HG03575 (cell line): ENCODE data around the gene TUBA3E.
"Not testable (repeated sequence)": the region's sequence is repeated elsewhere in the genome, so short reads cannot be mapped to it uniquely, and the experiment has no call there.

Source experiments
- ATAC-seq: cut with Tn5 transposase; IDR thresholded peaks from one replicate; pipeline ENCODE4 v1.9.1; 2021; ENCODE audit not compliant: unreplicated experiment, insufficient number of reproducible peaks, low FRiP score; ENCODE audit errors: extremely low read depth

TUBA3E gene

DNA sequence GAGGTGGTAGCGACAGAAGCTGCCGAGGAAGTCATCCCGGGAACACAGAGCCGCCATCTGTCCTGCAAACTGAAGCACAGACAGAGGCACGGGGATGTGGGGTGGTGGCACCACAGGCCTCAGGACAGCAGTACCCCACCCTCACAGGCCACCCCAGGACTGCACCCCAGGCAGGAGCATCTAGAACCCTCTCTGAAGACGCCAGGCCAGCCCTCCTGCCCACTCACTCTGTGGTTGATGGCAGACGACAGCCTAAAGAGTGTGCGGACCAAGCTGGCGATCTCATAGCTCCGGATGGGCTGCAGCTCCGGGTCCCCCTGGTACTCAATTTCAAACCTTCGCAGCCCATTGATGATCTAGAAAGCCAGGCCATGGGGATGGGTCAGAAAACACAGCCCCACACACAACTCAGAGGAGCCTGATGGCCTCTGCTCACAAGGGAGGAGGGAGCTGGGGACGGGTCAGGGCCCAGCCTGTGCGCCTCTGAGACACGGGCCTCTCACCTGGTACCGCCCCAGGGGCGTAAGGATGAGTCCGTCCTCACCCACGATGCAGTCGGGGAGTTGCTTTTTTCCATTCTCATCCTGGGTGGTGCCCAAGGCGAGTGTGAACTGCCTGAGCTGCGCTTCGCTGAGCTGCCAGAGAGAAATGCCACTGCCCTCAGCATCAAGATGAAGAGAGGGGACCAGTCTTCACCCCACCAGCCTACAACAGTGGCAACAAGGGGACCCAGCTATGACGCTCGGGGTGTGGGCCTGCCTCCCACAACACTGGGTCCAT is 45.2 kb downstream of the TUBA3E start:
- no peak for ATAC-seq

DNA sequence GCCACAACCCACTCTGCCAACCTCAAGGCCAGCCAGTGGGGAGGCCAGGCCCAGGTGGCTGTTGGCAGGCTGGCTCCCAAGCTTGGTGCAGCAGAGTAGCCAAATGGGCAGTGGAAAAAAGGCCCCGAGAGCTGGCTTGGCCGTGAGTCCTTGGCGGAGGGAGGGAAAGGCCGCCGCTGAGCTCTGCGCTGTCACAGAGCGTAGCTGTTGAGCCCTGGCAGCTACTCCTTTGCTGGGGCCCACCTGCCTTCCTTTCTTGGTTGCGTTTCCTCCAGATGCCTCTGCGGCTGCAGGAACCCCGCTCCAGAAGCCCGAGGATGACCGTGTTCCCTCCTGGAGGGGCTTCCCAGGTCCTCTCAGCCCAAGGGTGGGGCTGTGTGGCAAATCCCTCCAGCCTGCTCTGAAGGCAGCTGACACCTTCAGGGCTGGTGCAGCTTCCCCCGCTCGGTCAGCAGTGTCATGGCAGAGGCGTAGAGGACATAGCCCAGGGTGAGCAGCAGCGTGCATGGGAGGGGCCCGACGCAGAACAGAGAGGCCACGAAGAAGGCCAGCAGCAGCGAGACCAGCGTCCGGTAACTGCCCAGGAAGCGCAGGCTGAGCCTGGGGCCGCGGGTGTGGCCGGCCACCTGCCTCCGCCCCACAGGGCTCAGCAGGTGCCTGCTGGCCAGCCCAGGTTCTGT is 46.0 kb downstream of the TUBA3E start:
- not testable (repeated sequence) for ATAC-seq

DNA sequence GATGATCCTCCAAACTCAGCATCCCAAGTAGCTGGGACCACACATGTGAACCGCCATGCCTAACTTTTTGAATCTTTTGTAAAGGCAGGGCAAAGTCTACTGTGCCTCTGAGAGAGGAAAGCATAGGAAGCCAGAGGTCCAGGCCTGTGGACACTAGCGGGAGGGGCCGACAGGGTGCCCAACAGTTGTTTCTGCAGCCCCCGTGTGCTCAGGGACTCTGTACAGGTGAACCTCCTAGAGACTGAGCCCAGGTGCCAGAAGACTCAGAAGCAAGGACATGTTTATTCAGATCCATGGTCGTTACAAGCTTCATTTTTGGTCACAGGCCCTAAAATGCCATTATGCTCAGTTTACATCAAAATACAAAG is 47.1 kb downstream of the TUBA3E start:
- not testable (repeated sequence) for ATAC-seq

DNA sequence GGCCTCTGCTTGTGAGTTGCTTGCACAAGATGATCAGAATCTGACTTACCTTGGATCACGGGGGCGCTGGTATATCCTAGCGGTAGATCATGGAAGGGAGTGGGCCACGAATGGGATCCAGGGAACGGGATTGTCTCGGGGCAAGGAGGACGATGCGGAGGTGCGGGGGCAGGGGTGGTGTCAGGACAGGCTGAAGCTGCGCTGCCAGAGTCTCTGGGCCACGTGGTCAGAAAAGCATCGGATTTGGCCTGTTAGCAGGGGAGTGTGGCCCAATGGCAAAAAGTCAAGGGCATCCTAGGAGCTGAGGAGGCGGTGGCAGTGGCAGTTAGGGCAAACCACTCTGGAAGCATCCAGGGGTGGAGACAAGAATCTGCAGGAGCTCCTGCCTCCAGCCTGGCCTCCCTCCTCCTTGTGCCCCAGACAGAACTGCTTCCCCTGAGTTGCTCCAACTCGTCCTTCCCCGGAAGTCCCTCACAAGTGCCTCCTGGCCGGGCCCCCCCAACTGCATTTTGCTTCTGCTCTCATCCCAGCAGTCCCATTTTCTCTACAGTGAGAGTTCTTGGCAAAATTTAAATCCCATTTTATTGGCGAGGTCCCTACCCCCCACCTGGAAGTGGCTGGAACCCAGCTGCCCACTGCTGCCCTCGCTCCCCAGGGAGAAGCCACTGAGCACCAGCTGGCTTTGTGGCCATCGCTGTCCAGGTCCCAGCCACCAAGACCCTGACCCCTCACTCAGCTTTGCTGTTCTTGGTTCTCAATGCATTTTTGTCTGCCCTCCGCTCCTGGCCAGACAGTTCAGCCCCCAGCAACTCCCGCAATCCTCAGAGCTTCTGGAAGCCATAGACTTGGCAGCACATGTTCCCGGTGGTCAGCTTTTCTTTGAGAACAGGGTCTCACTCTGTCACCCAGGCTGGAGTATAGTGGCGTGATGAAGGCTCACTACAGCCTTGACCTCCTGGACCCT is 47.8 kb downstream of the TUBA3E start:
- ATAC-seq, result no peak

DNA sequence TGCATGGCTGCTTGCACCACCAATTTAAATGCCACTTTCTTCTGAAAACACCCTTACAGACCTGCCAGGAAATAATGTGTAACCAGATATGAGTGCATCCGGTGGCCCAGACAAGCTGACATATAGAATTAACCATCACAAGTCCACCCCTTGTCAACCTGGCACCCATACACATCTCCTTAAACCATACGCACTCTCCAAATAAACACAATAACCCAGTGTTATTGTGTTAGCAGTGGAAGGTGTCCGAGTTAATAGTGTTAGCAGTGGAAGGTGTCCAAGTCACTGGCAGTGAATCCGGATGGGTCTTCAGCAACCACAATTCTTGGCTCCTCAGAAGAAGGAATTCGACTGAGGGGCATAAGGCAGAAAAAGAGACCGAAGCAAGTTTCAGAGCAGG is 49.7 kb downstream of the TUBA3E start:
- not testable (repeated sequence) for ATAC-seq

DNA sequence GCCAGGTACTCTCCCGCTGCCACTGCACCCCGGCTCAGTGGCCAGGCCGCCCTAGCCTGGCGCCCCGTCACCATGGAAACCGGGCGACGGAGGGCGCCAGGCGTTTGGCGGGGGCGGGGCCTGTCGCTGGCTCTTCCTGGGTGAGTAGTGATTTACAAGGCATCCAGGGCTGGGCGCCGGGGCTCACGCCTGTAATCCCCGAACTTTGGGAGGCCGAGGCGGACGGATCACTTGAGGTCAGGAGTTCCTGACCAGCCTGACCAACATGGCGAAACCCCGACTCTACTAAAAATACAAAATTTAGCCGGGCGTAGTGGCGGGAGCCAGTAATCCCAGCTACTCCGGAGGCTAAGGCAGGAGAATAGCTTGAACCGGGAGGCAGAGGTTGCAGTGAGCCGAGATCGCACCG is 53.2 kb downstream of the TUBA3E start, which contains the start of gene CCDC74B:
Gene CCDC74B, minus strand, starts transcription at position 107 of the 409 bp plus-strand sequence. CDS start 116 bp downstream, outside the sequence.
- ATAC-seq, result not testable (repeated sequence)

DNA sequence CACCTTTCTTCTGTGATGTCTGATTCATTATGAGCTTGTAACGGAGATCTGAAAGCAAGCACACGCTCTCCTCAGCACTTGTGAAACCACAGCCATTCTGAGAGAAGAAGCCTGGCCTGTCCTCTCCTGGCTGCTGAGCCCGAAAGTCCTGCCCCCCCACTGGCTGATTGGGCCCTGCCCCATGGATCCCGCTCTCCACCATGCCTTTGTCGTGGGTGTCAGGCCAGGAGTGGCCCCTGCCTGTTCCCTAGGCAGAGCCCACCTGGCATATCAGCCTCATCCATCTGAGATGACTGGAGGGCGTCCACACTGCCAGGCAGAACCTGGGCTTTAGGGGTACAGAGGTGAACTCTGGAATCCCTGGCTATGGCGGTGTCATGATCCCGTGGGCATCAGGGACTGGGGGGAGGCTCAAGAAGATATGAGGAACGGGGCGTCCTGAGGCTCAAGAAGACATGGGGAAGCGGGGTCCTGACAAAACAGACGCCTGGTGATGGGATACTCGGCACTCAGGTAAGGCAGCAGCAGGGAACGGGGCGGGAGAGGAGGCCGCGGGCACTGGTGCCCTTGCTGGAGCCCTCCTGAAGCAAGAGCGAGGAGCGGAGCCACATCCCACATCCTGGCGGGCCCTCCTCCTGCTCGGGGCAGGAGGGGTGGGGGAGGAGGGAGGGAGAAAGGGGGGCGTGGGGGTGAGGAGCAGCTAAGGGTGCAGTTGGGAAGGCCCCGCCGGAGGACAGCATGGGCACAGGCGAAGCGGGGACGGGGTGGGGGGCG is 54.8 kb downstream of the TUBA3E start:
- ATAC-seq, result not testable (repeated sequence)

DNA sequence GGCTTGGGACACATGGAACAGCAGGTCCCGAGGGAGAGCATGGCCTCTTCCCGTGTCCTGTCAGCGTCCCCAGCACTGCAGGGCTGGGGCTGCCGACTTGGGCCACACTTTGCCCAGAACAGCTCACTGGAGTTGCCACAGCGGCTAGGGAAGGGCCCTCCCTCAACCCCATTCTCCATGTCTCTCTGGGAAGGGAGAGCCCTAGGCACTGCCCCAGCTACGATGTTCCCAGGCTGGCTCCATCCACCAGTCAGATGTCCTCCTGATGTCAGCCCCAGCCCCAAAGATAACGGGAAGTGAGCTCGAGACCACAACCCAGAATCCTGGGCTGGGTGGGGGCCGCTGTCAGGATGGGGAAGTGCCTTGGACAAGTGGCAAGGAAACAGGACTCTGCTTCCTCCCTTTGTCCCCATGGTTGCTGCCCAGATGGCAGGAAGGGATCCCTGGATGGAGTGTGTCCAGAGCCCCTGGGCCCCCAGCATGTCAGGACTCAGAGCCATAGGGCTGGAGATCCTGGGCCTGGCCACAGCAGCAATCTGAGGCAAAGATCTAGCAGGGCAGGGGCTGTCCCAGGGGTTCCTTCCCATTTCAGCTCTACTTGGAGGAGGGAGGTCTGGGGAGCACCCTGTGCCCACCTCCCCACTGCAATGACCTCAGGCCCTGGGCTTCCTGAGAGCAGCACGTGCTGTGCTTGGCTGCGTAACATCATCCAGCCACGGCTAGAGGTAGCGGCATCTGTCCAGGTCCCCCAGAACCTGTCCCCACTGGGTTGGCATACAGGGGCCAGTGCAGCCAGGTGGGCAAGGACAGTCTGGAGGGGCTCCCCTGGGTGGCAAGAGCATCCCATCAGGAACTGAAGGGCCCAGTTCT is 55.6 kb downstream of the TUBA3E start:
- not testable (repeated sequence) for ATAC-seq
